HL-60 (cell line): ENCODE results near the gene CCRL2.
"Not testable (repeated sequence)": the region's sequence is repeated elsewhere in the genome, so short reads cannot be mapped to it uniquely, and the experiment has no call there.

Experiments
- DNase-seq, 2 experiments: peaks; one replicate each; pipeline ENCODE4 v3.0.0-alpha.2; 2010 to 2020; ENCODE audit warnings: low read depth in 1 of 2, low spot score in 1 of 2
- H3K27ac ChIP-seq: fragments of 250-450 bp; sonication (Bioruptor Pico); replicated peaks from 2 replicates; pipeline ENCODE4 v1.5.1; 2020; ENCODE audit warnings: mild to moderate bottlenecking, moderate library complexity
- H3K27me3 ChIP-seq: fragments of 250-450 bp; sonication (Bioruptor Pico); 2 replicates; pipeline ENCODE4 v1.5.1; 2021; ENCODE audit warnings: mild to moderate bottlenecking, moderate library complexity; ENCODE audit not compliant: insufficient read depth, poor library complexity, severe bottlenecking
- H3K4me3 ChIP-seq: replicated peaks from 2 replicates; pipeline ENCODE4 v1.5.1; 2011; ENCODE audit warnings: mild to moderate bottlenecking, control low read depth, low read length; ENCODE audit not compliant: insufficient read depth
- GABPA ChIP-seq: IDR thresholded peaks from 2 replicates; pipeline ENCODE4 v1.6.1; 2012; ENCODE audit warnings: low read depth
- POLR2AphosphoS5 ChIP-seq: IDR thresholded peaks from 2 replicates; pipeline ENCODE4 v1.6.1; 2012; ENCODE audit warnings: low read depth
- SPI1 ChIP-seq: IDR thresholded peaks from 2 replicates; pipeline ENCODE4 v1.6.1; 2012; ENCODE audit warnings: low read depth, mild to moderate bottlenecking, borderline replicate concordance
- TF ChIP-seq, protein P1 (sequence below): IDR thresholded peaks from 2 replicates; pipeline ENCODE4 v1.6.1; 2012; ENCODE audit warnings: low read depth; ENCODE audit not compliant: insufficient replicate concordance
- TF ChIP-seq, protein P2 (sequence below): IDR thresholded peaks from one replicate; pipeline ENCODE4 v1.5.1; 2011; ENCODE audit warnings: low read length, control low read depth, inconsistent platforms; ENCODE audit not compliant: insufficient read depth

The CCRL2 gene

DNA sequence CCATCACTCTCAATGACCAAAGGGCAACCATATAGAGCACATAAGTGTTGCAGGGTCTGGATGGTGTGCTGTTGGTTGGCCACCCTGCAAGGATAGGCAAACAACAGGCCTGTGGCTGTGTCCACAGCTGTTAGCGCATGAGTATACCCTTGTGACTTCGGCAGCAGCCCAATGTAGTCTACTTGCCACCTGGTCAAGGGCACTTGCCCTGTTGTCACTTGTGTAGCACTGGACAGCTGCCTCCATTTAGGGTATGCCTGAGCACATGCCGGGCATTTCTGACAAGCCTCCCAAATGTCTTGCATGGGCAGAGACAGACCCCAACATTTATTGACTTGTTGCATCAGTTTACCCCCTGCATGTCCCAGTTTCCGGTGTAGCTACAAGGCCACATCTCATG lies 12.8 kb downstream of the CCRL2 start:
- TF ChIP-seq, protein P1, sequence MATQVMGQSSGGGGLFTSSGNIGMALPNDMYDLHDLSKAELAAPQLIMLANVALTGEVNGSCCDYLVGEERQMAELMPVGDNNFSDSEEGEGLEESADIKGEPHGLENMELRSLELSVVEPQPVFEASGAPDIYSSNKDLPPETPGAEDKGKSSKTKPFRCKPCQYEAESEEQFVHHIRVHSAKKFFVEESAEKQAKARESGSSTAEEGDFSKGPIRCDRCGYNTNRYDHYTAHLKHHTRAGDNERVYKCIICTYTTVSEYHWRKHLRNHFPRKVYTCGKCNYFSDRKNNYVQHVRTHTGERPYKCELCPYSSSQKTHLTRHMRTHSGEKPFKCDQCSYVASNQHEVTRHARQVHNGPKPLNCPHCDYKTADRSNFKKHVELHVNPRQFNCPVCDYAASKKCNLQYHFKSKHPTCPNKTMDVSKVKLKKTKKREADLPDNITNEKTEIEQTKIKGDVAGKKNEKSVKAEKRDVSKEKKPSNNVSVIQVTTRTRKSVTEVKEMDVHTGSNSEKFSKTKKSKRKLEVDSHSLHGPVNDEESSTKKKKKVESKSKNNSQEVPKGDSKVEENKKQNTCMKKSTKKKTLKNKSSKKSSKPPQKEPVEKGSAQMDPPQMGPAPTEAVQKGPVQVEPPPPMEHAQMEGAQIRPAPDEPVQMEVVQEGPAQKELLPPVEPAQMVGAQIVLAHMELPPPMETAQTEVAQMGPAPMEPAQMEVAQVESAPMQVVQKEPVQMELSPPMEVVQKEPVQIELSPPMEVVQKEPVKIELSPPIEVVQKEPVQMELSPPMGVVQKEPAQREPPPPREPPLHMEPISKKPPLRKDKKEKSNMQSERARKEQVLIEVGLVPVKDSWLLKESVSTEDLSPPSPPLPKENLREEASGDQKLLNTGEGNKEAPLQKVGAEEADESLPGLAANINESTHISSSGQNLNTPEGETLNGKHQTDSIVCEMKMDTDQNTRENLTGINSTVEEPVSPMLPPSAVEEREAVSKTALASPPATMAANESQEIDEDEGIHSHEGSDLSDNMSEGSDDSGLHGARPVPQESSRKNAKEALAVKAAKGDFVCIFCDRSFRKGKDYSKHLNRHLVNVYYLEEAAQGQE, result no peak
- TF ChIP-seq SPI1 (no peak), GABPA (no peak), POLR2AphosphoS5 (no peak)
- TF ChIP-seq, protein P2, sequence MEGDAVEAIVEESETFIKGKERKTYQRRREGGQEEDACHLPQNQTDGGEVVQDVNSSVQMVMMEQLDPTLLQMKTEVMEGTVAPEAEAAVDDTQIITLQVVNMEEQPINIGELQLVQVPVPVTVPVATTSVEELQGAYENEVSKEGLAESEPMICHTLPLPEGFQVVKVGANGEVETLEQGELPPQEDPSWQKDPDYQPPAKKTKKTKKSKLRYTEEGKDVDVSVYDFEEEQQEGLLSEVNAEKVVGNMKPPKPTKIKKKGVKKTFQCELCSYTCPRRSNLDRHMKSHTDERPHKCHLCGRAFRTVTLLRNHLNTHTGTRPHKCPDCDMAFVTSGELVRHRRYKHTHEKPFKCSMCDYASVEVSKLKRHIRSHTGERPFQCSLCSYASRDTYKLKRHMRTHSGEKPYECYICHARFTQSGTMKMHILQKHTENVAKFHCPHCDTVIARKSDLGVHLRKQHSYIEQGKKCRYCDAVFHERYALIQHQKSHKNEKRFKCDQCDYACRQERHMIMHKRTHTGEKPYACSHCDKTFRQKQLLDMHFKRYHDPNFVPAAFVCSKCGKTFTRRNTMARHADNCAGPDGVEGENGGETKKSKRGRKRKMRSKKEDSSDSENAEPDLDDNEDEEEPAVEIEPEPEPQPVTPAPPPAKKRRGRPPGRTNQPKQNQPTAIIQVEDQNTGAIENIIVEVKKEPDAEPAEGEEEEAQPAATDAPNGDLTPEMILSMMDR, result no peak
- DNase-seq, result no peak
- H3K27ac ChIP-seq, result no peak overlapping the region
- H3K27me3 ChIP-seq, result no peaks in the 10 kb centered on the region
- H3K4me3 ChIP-seq, result no peak overlapping the region

DNA sequence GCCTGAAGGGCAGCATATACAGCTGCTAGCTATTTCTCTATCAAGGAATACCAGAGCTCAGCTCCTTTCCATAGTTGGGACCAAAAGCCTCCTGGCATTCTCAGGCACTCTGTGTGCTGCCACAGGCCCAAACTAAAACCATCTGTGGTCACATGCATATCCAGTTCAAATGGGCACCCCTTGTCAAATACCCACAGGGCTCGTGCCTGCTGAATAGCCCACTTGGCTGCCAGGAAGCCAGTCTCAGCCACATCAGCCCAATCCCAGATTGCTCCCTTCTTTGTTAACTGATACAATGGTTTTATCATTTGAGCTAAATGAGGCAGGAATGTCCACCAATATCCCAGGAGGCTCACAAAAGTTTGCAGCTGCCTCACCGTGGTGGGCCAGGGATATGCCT lies 13.9 kb downstream of the CCRL2 start:
- TF ChIP-seq POLR2AphosphoS5, result no peak
- TF ChIP-seq, protein P1, result no peak
- TF ChIP-seq GABPA, result no peak
- no peak for TF ChIP-seq SPI1
- TF ChIP-seq, protein P2, result no peak
- H3K4me3 ChIP-seq, result no peak overlapping the region
- no peak overlapping the region for H3K27ac ChIP-seq
- DNase-seq, result no peak
- H3K27me3 ChIP-seq, result no peaks in the 10 kb centered on the region

DNA sequence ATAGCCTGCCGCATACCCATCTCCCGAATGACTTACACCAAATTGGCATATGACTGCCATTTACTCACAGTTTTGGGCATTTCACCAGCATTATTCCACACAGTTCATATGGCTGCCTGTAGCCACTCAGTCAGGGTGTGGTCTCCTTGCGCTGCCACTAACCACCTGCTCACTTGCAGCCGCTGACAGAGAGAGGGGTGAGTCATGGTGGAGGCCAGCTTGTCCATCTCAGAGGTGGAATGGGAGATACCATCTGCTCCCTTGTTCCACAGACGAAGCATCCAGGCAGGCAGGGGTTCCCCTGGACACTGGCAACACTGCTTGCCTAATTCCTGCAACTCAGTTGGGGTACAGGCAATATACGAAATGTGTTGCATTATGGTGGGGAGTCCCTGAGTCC lies 15.6 kb downstream of the CCRL2 start:
- DNase-seq, result no peak
- H3K27ac ChIP-seq, result no peak overlapping the region
- H3K4me3 ChIP-seq, result no peak overlapping the region
- H3K27me3 ChIP-seq, result no peaks in the 10 kb centered on the region
- TF ChIP-seq, protein P1, result no peak

DNA sequence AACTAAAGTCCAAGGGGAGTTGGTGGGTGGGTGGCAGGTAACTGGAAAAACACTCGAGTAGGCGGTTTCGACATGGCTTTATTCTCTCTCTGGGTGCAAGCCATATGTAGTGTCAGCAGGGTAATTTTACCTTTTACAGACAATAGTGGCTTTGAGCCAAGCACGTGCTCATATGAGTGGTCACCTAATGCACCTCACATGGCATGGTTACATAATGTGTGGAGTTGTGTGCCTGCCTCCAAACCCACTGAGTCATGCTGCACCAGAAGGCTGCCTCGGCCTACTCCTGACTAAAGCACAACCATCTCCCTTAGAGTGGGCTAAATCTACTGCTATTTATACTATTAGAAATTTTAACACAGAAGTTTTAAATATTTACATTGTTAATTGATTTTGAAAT lies 16.5 kb downstream of the CCRL2 start:
- TF ChIP-seq SPI1 (no peak), POLR2AphosphoS5 (no peak), GABPA (no peak)
- TF ChIP-seq, protein P2, result no peak
- no peak for DNase-seq

DNA sequence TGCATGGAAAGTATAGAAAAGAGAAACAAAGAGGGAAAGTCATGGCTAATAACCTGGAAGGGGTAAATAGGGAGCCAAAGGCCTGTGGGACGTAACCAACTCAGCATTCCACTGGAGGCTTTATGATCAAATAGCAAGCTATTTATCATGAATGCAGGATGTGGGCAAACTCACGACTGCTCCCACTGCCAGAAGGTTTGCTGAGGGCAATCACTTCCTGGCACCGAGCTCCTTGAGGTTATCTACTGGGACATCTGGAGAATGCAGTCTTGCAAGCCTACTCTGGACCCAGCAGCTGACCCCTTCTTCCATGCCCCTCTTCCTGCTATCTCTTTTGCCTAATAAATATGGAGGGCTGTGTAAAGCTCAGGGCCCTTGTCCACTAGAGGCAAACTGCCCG lies 19.4 kb downstream of the CCRL2 start:
- H3K4me3 ChIP-seq, H3K27me3 ChIP-seq, DNase-seq, H3K27ac ChIP-seq: not testable (repeated sequence)

More for the DNA sequence above, 16.5 kb downstream of the CCRL2 start:
- no peak overlapping the region for H3K4me3 ChIP-seq
- no peak overlapping the region for H3K27ac ChIP-seq
- H3K27me3 ChIP-seq, result no peaks in the 10 kb centered on the region

DNA sequence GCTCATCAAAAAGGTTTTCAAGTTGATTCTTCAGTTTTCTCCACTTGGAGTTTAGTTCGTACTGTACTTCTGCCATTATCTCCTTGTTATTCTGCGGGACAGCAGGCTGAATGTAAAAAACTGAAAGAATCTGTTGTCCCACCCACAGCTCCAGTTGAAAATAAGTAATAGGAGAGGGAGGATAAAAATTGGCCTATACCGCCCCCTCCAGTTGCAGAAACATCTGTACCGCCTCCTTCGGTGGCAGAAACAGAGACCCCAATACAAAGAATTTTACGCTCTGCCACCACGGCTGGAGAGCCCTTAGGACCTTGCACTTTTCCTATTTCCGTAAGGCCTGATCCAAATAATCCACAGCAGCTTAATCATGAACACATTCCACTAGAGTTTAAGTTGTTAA lies 20.3 kb downstream of the CCRL2 start:
- H3K27ac ChIP-seq, DNase-seq, H3K4me3 ChIP-seq, H3K27me3 ChIP-seq: not testable (repeated sequence)
